Gastrocnemius medialis (tissue), 4 donors: ENCODE measurements around the gene UBA1. TPM values are rescaled to one million over a fixed set of nuclear protein-coding genes. Genes with fewer than 3 reads are reported as not detected.

ENCODE experiments used
- ATAC-seq, 2 donors: fragments of 150-250 bp; one replicate each; pipeline ENCODE4 v1.9.1; 2016
- DNase-seq, 2 donors: peaks; one replicate each; pipeline ENCODE4 v3.0.0-alpha.2; 2019
- H3K27ac ChIP-seq, 4 donors: fragments of 200-600 bp; sonication (generic); 1 replicate in 1 of 4; 2 replicates in 3 of 4; pipeline ENCODE4 v1.5.1; 2016 to 2018; ENCODE audit warnings: mild to moderate bottlenecking in 2 of 4, moderate library complexity in 1 of 4
- H3K27me3 ChIP-seq, 3 donors: fragments of 200-600 bp; sonication (generic) in 2 of 3; 1 replicate in 1 of 3; 2 replicates in 2 of 3; pipeline versions ENCODE4 v1.5.1 to v1.6.0; 2016 to 2019; ENCODE audit warnings: mild to moderate bottlenecking in 1 of 3, moderate library complexity in 1 of 3
- H3K36me3 ChIP-seq, 2 donors: fragments of 200-600 bp; sonication (generic) in 1 of 2; one replicate each; pipeline ENCODE4 v1.5.1; 2017 to 2018
- H3K4me1 ChIP-seq, 2 donors: fragments of 200-600 bp; sonication (generic) in 1 of 2; one replicate each; pipeline ENCODE4 v1.5.1; 2016 to 2017; ENCODE audit warnings: mild to moderate bottlenecking in 2 of 2
- H3K4me3 ChIP-seq, 4 donors: fragments of 200-600 bp; sonication (generic) in 3 of 4; 1 replicate in 1 of 4; 2 replicates in 3 of 4; pipeline ENCODE4 v1.5.1; 2016 to 2019; ENCODE audit warnings: mild to moderate bottlenecking in 2 of 4
- H3K9me3 ChIP-seq, 3 donors: fragments of 200-600 bp; sonication (generic) in 2 of 3; 1 replicate in 1 of 3; 2 replicates in 2 of 3; pipeline ENCODE4 v1.5.1; 2016 to 2019
- CTCF ChIP-seq, 5 experiments: fragments of 450-650 bp in 3 of 5; fragments of 200-600 bp in 2 of 5; sonication (generic) in 2 of 5; IDR thresholded peaks in 4 of 5; conservative IDR thresholded peaks in 1 of 5; 1 replicate in 4 of 5; 2 replicates in 1 of 5; pipeline ENCODE4 v1.5.1; 2016 to 2019; ENCODE audit warnings: antibody characterized with exemption in 5 of 5, mild to moderate bottlenecking in 3 of 5, moderate library complexity in 3 of 5
- POLR2A ChIP-seq, 2 donors: fragments of 450-650 bp; IDR thresholded peaks; one replicate each; pipeline ENCODE4 v1.6.1; 2017; ENCODE audit warnings: antibody characterized with exemption in 2 of 2, mild to moderate bottlenecking in 2 of 2, moderate library complexity in 2 of 2
- in situ Hi-C, 4 donors: fragments of 200-750 bp; cut with MboI; loops; one replicate each; pipeline versions ENCODE4 v1.15.0 to v1.8.0; 2017; ENCODE audit warnings: low sequenced_read_pairs in 4 of 4
- intact Hi-C: fragments of 100-400 bp; cut with DNase I; formaldehyde crosslinking; loops from one replicate; pipeline ENCODE4 v1.15.1; 2023; ENCODE audit warnings: low total_unique reads
- total RNA-seq, 4 donors: library from RNA; depleted of rRNA; stranded (reverse); fragments of >200 nt; gene quantifications; one replicate each; pipeline versions ENCODE4 v1.1.0 to v1.2.3, GENCODE V29; 2016

UBA1 gene
- total RNA-seq, 4 donors from 2014 or later: 113 to 181 (median 162) TPM

GRCh38 chrX:47231167-47231566, 37.5 kb downstream of the UBA1 start:
- in situ Hi-C loops: no loop called here
- no peaks in the 10 kb centered on the region for H3K27me3 ChIP-seq
- H3K4me1 ChIP-seq: peaks cover 0 to 3% of the 10 kb centered on the region in 2 donors
- no peaks in the 10 kb centered on the region for H3K9me3 ChIP-seq
- DNase-seq (no peak), ATAC-seq (no peak)
- H3K4me3 ChIP-seq: no peak overlapping the region
- no peak for TF ChIP-seq CTCF (IDR thresholded peaks at IDR 0.05 in 4 of 5, conservative IDR thresholded peaks at IDR 0.05 in 1 of 5)
- no peak for TF ChIP-seq POLR2A (IDR thresholded peaks at IDR 0.05)
- intact Hi-C loops: loop anchor here (5.0 kb wide), 1 partner anchor 291 kb away; no protein-coding TSS in a partner anchor
- H3K27ac ChIP-seq: no peak overlapping the region
- H3K36me3 ChIP-seq: peaks cover 0 to 35% of the 10 kb centered on the region in 2 donors

GRCh38 chrX:47232197-47232802, 38.7 kb downstream of the UBA1 start:
- Histone ChIP-seq H3K4me3 (peak overlapping the region; percentile 57 to 84 (median 74)), H3K9me3 (no peaks in the 10 kb centered on the region), H3K27ac (peak overlapping the region; percentile 88 to 93 (median 91)), H3K4me1 (peaks cover 0 to 3% of the 10 kb centered on the region in 2 donors), H3K27me3 (no peaks in the 10 kb centered on the region), H3K36me3 (peaks cover 0 to 23% of the 10 kb centered on the region in 2 donors)
- ATAC-seq (no peak), DNase-seq (no peak)
- TF ChIP-seq POLR2A (IDR thresholded peaks at IDR 0.05) (no peak), CTCF (IDR thresholded peaks at IDR 0.05 in 4 of 5, conservative IDR thresholded peaks at IDR 0.05 in 1 of 5) (no peak)
- intact Hi-C loops (loop anchor here (2.0 to 5.0 kb wide), 3 partner anchors 290 to 427 kb away; partner anchors contain the start of gene UXT), in situ Hi-C loops (no loop called here)

DNA sequence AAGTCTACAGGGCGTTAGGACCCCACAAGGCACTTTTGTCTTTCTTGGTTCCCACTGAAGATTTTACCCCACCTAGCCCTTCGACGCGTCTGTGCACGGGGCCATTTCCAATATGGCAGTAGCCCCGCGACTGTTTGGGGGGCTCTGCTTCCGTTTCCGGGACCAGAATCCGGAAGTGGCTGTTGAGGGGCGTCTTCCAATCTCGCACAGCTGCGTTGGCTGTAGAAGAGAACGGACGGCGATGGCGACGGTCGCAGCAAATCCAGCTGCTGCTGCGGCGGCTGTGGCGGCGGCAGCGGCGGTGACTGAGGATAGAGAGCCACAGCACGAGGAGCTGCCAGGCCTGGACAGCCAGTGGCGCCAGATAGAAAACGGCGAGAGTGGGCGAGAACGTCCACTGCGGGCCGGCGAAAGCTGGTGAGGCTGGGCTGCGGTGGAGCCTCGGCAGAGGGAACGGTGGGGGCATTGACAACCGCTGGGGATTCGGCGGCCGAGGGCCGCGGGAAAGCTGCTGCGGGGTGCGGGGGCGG, 39.2 kb downstream of the UBA1 start, which contains the start of gene USP11:
Gene USP11, plus strand, starts transcription at position 207 of the 530 bp plus-strand sequence. Its CDS starts 35 bp downstream, at position 242.
- peak within 1 kb of the TSS; percentile 57 to 84 (median 74) for H3K4me3 ChIP-seq
- no peaks in the 10 kb centered on the region for H3K27me3 ChIP-seq
- in situ Hi-C loops: no loop called here
- intact Hi-C loops: loop anchor here (1.0 to 5.0 kb wide), 6 partner anchors 15 to 426 kb away; partner anchors contain the start of genes CDK16, UBA1 and UXT
- peak within 1 kb of the TSS; percentile 88 to 93 (median 91) for H3K27ac ChIP-seq
- H3K36me3 ChIP-seq: peaks cover 0 to 19% of the 10 kb centered on the region in 2 donors
- no peaks in the 10 kb centered on the region for H3K9me3 ChIP-seq
- TF ChIP-seq CTCF (IDR thresholded peaks at IDR 0.05 in 4 of 5, conservative IDR thresholded peaks at IDR 0.05 in 1 of 5) (no peak), POLR2A (IDR thresholded peaks at IDR 0.05) (peak in 1 of 2 donors; percentile 37)
- ATAC-seq (peak; percentile 4 to 25), DNase-seq (peak in 1 of 2 donors; percentile 36)
- H3K4me1 ChIP-seq: peaks cover 0 to 3% of the 10 kb centered on the region in 2 donors

GRCh38 chrX:47233333-47234113, 39.9 kb downstream of the UBA1 start:
- H3K27me3 ChIP-seq: no peaks in the 10 kb centered on the region

More at GRCh38 chrX:47233333-47234113, 39.9 kb downstream of the UBA1 start:
- H3K36me3 ChIP-seq: peaks cover 0 to 13% of the 10 kb centered on the region in 2 donors
- H3K4me3 ChIP-seq: peak overlapping the region; percentile 57 to 84 (median 74)
- peaks cover 0 to 3% of the 10 kb centered on the region in 2 donors for H3K4me1 ChIP-seq
- TF ChIP-seq POLR2A (IDR thresholded peaks at IDR 0.05): peak; percentile 36 to 76
- TF ChIP-seq CTCF (IDR thresholded peaks at IDR 0.05 in 4 of 5, conservative IDR thresholded peaks at IDR 0.05 in 1 of 5): no peak
- ATAC-seq (peak; percentile 92 to 94), DNase-seq (peak; percentile 91 to 94)
- in situ Hi-C loops: no loop called here
- intact Hi-C loops: loop anchor here (1.0 to 5.0 kb wide), 6 partner anchors 15 to 425 kb away; partner anchors contain the start of genes CDK16, UBA1 and UXT
- H3K9me3 ChIP-seq: no peaks in the 10 kb centered on the region
- H3K27ac ChIP-seq: peak overlapping the region; percentile 88 to 93 (median 91)
